Measurements from ENCODE around the gene WDFY2.

WDFY2 gene

GRCh38 chr13:51786425-51787265, 202.4 kb downstream of the WDFY2 start:
- peak; percentile 56 for DNase-seq (ENCODE audit: low spot score)

- no peak for DNase-seq (ENCODE audit: low spot score)
These were observed 209.5 kb downstream of the WDFY2 start for GRCh38 chr13:51793570-51794271.

DNA sequence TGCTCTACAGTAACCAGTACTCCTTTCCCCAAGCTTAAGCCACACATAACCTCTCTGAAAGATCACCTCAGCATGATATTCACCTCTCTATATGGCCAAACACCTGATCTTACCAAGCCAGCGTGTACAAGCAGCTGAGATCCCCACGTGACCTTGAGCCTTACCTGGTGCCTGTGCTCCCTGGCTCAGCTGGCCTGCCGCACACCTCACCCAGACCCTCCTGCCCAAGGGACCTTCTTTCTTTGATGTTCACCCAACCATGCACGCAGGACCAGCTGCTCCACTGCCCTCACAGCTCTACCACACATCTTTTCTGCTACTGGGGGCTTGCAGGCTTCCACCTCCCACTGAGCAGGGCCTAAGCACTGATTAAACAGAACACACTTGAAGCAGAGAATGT, 210.7 kb downstream of the WDFY2 start:
- DNase-seq (ENCODE audit: low spot score): no peak

GRCh38 chr13:51795419-51795818, 211.2 kb downstream of the WDFY2 start:
- DNase-seq (ENCODE audit: low spot score): no peak

DNA sequence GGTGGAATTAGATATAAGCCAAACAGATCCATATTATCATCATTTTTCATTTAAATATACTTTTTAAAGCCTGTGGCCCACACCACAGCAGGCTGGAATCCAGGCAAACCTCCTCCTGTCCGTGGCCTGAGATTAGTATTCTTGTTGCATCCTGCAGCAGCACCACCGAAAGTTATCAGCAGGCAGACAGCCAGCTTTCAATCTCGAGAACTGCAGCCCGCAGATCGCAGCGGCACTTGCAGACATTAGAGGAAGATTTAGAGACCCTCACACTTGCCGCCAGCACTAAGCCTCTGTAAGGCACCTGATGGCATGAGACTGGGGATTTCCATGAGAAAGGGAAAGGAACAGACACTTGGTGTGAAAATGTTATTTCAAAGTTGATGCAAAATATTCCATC, 212.3 kb downstream of the WDFY2 start:
- DNase-seq (ENCODE audit: low spot score): no peak

DNA sequence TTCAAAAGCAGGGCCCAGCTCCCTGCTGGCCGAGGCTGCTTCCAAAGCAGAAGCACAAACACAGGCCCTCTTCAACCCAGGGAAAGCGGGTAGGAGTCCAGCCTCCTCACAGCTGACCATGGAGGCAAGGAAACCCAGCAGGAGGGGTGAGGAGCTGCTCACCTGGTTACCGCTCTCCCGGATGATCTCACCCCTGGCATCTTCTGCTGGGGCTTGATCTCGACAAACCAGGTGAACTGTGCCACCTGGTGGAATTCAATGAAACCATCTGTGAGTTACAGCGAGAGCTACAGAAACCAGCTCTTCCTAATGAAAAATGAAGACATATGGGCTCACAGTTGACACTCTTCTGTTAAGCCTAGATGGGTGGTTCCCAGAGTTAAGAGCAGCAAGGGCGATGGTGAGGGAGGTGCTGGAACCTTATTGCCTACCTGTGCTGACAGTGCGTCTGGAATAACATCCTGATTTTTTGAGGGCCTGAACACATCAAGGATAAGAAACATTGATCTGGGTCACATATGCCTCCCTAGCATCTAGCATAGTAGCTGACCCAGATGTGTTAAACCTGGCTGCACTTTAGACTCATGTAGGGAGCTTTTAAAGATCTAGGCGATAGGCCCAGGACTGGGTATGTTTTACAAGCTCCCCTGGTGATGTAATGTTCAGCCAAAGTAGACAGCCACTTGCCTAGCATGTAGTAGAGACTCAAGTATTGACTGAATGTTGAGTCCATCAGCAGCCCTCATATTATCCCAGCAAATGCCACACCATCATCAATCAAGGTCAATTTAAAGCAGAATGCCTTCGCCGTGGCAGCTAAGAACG, 213.6 kb downstream of the WDFY2 start:
- peak; percentile 78 for DNase-seq (ENCODE audit: low spot score)

- no peak for DNase-seq (ENCODE audit: low spot score)
These were observed 215.0 kb downstream of the WDFY2 start for GRCh38 chr13:51799261-51799660.

DNA sequence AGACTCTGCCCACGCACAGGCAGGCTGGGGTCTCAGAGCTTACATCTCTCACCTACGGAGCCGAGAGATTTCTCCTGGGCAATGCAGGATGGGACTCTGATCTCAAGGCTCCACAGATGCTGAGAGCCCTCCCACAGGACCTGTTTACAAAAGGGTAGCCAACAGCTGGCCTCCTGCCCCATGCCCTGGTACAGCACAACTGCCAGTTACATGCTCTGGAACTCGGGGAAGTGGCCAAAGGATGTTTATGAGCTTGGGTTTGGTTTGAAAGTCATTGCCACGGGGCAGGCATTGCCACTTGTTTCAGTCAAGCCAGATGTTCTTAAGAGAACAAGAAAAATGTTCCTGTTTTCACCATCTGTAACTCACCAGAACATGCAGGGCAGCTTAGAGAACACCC, 216.2 kb downstream of the WDFY2 start:
- DNase-seq (ENCODE audit: low spot score): no peak

GRCh38 chr13:51801631-51802099, 217.4 kb downstream of the WDFY2 start:
- no peak for DNase-seq (ENCODE audit: low spot score)

DNA sequence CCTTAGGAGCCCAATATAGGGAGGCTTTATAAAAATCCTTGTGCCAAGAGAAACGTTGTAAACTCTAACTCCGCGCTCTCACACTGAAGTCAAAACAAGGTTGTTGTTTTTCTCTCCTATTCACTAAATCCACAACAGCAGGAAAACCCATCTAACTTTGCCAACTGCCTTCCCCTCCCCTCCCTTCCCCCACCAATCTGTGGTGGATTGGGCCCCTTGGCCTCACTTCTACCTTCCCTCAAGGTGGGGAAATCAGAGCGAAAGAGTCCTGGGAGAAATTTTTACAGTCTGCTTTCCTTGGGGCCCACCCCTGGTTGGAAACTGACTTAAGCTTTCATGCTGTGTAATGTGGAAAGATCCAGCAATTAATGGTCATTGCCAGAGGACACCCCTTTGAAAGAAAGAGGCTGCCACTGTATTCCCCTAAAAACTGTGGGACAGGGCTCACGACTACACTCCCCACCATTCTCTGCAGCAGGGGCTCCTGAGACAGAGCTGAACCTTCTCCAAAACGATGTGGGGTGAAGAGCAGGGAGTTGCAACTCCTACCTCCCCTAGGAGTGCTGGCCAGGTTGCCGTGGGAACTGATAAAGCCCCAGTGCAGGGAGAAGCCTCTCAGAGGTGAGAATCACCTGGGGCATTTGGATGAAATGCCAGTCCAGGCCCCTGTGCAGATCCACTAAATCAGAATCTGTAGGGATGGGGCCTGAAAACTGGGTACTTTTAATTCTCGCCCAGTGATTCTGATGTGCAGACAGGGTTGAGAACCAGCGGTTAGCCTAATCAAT, 218.6 kb downstream of the WDFY2 start:
- no peak for DNase-seq (ENCODE audit: low spot score)

DNA sequence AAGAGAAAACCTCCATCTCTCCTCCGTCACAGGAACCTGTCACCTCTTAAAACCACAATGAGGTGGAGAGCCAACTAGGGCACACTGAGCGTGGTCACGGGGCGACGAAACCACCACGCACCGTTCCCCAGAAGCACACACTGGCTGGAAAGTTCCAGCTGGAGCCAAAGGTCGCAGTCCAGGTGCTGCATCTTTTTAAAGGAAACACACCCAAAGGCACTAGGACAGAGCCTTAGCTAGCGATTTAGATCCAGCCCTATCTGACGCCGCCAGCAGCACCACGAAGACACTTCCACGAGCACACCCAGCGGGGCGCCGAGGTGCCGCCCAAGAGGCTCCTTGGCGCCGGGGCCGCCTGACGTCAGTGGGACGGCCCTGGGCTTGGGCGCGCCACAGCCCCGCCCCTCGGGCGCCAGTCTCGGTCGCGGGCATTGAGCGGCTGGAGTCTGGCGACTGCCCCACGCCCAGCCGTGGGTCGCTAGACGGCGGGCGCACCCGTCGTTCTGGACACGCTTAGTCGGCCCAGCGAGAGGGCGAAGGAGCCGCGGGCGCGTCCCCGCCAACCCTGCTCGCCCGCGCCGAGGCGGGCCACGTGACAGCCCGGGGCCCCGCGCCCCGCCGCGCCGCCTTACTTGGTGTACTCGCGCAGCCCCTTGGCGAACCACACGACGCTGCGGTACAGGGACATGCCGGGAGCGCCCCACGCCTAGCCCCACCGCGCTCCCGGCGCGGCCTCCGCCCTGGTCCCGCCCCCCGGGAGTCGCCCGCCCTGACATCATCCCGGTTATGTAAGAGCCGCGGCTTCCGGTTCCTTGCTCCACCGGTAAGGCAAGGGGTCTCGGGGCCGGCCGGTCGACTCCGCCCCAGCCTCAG, 219.4 kb downstream of the WDFY2 start, which contains the start of gene DHRS12:
Gene DHRS12, minus strand, starts transcription at position 742 of the 873 bp plus-strand sequence. CDS start 4,504 bp downstream, outside the sequence.
- DNase-seq (ENCODE audit: low spot score): peak; percentile 80

- no peak for DNase-seq (ENCODE audit: low spot score)
These were observed 220.3 kb downstream of the WDFY2 start for GRCh38 chr13:51804295-51805172.

- DNase-seq (ENCODE audit: low spot score): no peak
These were observed 221.1 kb downstream of the WDFY2 start for GRCh38 chr13:51805313-51805712.

DNA sequence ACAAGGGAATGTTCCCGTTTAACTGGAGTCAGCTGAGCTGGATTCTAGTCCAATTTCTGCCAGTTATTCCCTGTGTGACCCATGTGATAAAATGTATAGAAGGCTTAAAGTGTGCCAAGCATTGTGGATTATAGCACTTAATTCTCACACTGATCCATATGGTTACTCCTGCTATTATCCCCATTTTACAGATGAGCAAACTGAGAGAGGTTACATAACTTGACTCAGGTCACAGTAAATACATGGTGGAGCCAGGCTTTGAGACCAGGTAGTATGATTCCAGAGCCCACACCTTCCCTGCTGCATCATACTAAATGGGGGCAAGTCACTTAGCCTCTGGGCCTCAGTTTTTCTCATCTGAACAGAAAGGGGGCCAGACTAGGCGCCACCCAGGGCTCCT, 221.7 kb downstream of the WDFY2 start:
- DNase-seq (ENCODE audit: low spot score): no peak

GRCh38 chr13:51806566-51806965, 222.3 kb downstream of the WDFY2 start:
- DNase-seq (ENCODE audit: low spot score): no peak

- no peak for DNase-seq (ENCODE audit: low spot score)
These were observed 222.8 kb downstream of the WDFY2 start for GRCh38 chr13:51807041-51807440.

DNA sequence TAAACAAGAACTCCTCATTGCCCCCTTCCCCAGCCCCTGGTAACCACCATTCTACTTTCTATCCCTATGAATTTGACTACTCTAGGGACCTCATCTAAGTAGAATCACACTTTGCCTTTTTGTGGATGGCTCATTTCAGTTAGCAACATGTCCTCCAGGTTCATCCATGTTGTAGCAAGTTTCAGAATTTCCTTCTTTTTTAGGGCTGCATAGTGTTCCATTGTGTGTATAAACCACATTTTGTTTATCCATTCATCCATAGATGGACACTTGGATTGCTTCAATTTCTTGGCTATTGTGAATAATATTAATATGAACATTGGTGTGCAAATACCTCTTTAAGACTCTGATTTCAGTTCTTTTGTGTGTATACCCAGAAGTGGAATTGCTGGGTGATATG, 224.5 kb downstream of the WDFY2 start:
- no peak for DNase-seq (ENCODE audit: low spot score)

DNA sequence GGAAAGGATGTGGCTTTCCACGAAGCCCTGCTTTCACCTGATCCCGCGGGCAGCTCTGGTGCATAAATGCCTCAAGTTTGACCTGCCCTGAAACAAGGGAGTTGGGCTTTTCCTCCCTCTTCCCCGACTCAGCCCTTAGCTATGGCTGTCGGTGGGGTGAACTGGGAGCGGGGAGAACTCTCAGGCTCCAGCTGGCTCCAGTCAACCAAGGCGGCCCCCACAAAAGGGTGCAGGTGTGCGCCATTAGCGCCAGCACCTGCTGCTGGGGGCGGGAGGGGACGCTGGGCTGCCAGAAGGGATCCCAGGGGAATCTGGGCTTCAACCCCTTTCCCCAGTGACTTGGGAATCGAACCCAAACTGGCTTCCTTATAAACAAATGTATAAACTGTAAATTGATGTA, 226.8 kb downstream of the WDFY2 start:
- no peak for DNase-seq (ENCODE audit: low spot score)

- no peak for DNase-seq (ENCODE audit: low spot score)
These were observed 227.7 kb downstream of the WDFY2 start for GRCh38 chr13:51811920-51812451.
